ENCODE measurements around the gene ADD3.
A peak's percentile ranks its signal among the peaks of the same experiment; 100 is the strongest.
"Not testable (repeated sequence)": the region's sequence is repeated elsewhere in the genome, so short reads cannot be mapped to it uniquely, and the experiment has no call there.

The ADD3 gene

DNA sequence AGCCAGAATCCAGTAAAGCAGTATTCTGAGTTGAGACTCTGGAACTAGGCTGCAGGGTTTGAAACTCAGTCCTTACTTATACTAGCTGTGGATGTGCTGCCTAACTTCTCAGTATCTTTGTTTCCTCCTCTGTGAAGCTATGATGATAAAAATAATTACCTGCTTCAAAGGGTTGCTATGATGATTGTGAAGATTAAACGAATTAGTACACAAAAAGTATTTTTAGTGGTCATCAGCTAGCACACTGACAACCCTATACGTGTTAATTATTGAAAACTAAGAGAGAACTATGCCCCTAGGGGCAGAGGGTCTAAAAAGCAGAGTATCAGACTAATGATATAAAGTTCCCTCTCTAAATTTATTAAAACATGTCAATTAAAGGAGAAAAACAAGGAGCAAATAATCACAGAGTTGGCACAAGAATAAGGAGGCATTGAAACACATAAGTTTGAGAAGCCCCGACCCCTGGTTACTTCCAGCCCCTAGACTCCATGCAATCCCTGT is 34.4 kb upstream of the ADD3 start:
- no peak overlapping the region for H3K4me3 Mint-ChIP-seq
- H3K27me3 Mint-ChIP-seq, result no peaks in the 10 kb centered on the region
- ATAC-seq, result no peak
- no peak for DNase-seq
- peaks cover 8% of the 10 kb centered on the region for H3K4me1 Mint-ChIP-seq
- no peak overlapping the region for H3K27ac Mint-ChIP-seq
- H3K9me3 Mint-ChIP-seq, result no peaks in the 10 kb centered on the region

DNA sequence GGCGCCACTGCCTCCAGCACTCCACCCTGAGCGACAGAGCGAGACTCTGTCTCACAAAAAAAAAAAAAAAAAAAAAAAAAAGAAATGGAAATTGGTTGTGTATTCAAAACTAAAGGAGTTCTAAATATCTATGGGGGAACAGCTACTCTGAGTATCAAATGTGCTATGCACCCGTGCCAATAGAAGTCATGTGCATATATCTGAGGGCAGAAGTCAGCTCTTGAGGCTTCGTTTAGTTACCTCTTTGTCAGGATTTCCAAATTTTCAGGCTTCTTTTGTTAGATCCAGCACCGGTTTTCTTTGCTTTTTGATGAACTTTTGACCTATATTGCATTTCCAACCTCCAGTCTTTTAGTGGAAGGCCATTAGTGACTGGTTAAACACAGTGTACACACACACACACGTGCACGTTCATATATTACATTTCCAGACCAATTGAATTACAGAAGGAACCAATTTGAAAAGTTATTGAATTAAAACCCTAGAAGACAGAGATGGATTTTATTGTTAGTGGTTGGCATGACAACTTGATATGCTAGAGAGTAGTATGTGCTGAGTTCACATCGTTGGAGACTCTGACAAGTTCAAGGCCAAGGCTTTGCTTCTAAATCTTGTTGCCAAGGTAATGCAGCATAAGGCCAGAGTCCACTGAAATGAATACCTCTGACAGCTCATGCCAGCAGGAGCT is 33.1 kb upstream of the ADD3 start:
- H3K4me3 Mint-ChIP-seq, result no peak overlapping the region
- no peak for DNase-seq
- peaks cover 8% of the 10 kb centered on the region for H3K4me1 Mint-ChIP-seq
- H3K27ac Mint-ChIP-seq, result no peak overlapping the region
- H3K9me3 Mint-ChIP-seq, result no peaks in the 10 kb centered on the region
- no peaks in the 10 kb centered on the region for H3K27me3 Mint-ChIP-seq
- ATAC-seq, result no peak

- H3K9me3 Mint-ChIP-seq, result no peaks in the 10 kb centered on the region
- H3K27ac Mint-ChIP-seq, result no peak overlapping the region
- no peak overlapping the region for H3K4me3 Mint-ChIP-seq
- peaks cover 8% of the 10 kb centered on the region for H3K4me1 Mint-ChIP-seq
- no peaks in the 10 kb centered on the region for H3K27me3 Mint-ChIP-seq
- ATAC-seq (no peak), DNase-seq (no peak)
These were observed 32.3 kb upstream of the ADD3 start for GRCh38 chr10:109975244-109976190.

GRCh38 chr10:109976681-109977080 is 31.1 kb upstream of the ADD3 start:
- DNase-seq, result no peak
- no peaks in the 10 kb centered on the region for H3K27me3 Mint-ChIP-seq

DNA sequence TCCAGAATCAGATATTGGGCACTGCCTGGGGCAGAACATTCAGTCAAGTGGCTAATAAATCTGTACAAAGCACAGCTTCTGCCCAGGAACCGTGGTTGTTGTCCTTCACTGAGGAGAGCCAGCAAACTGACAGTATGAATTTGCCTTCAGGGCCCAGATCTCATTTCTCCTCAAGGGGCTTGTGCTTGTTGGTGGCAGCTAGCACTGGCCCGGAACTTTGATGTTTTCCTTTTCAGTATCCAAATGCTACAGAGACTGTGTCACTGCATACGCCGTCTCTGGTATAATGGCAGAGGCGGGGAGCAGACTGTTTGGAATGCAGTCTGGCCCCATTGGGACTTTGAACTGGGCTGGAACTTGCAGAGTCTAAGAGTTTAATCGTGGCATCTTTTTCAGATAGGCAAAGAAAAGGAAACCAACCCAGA is 30.4 kb upstream of the ADD3 start:
- no peaks in the 10 kb centered on the region for H3K27me3 Mint-ChIP-seq
- no peaks in the 10 kb centered on the region for H3K9me3 Mint-ChIP-seq
- peaks cover 8% of the 10 kb centered on the region for H3K4me1 Mint-ChIP-seq
- no peak for DNase-seq
- H3K4me3 Mint-ChIP-seq, result no peak overlapping the region
- no peak overlapping the region for H3K27ac Mint-ChIP-seq
- no peak for ATAC-seq

More at GRCh38 chr10:109976681-109977080, 31.1 kb upstream of the ADD3 start:
- Mint-ChIP-seq H3K9me3 (no peaks in the 10 kb centered on the region), H3K4me3 (no peak overlapping the region), H3K27ac (no peak overlapping the region), H3K4me1 (peaks cover 8% of the 10 kb centered on the region)
- ATAC-seq, result no peak

GRCh38 chr10:109978481-109978880 is 29.3 kb upstream of the ADD3 start:
- Mint-ChIP-seq H3K27me3 (no peaks in the 10 kb centered on the region), H3K27ac (no peak overlapping the region), H3K4me3 (no peak overlapping the region), H3K9me3 (no peaks in the 10 kb centered on the region), H3K4me1 (peaks cover 8% of the 10 kb centered on the region)
- peak; percentile 58 for ATAC-seq
- peak; percentile 56 to 60 for DNase-seq

GRCh38 chr10:109979215-109979614 is 28.6 kb upstream of the ADD3 start:
- ATAC-seq (no peak), DNase-seq (no peak)
- Mint-ChIP-seq H3K9me3 (no peaks in the 10 kb centered on the region), H3K27me3 (no peaks in the 10 kb centered on the region), H3K27ac (no peak overlapping the region), H3K4me3 (no peak overlapping the region), H3K4me1 (peaks cover 8% of the 10 kb centered on the region)

- Mint-ChIP-seq H3K27me3 (no peaks in the 10 kb centered on the region), H3K4me1 (peaks cover 6% of the 10 kb centered on the region)
- no peak for DNase-seq
These were observed 26.1 kb upstream of the ADD3 start for GRCh38 chr10:109981650-109982049.

DNA sequence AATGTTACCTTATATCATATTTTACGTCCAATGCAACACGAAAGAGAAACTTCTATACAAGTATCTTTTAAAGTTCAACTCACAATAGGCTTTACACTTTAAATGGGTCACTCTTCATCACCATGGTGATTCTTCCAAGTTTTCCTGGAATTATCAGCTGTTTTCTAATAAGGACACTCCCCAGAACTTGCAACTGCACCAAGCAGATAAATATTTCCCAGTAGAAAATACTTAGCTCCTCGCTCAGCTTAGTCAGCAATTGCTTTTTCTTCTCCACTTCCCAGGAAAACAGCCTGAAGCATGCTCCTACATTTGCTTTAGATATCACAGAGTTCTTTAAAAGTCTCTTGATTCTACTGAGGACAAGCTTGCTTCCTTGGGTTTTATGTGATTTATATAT is 25.7 kb upstream of the ADD3 start:
- Mint-ChIP-seq H3K27me3 (no peaks in the 10 kb centered on the region), H3K9me3 (peaks cover 0 to 7% of the 10 kb centered on the region in 2 donors), H3K4me1 (peaks cover 2% of the 10 kb centered on the region), H3K4me3 (no peak overlapping the region), H3K27ac (no peak overlapping the region)
- DNase-seq (no peak), ATAC-seq (no peak)

More at GRCh38 chr10:109981650-109982049, 26.1 kb upstream of the ADD3 start:
- no peak for ATAC-seq
- H3K4me3 Mint-ChIP-seq, result no peak overlapping the region
- peaks cover 0 to 7% of the 10 kb centered on the region in 2 donors for H3K9me3 Mint-ChIP-seq
- no peak overlapping the region for H3K27ac Mint-ChIP-seq

- no peak for ATAC-seq
These were observed 25.0 kb upstream of the ADD3 start for GRCh38 chr10:109982812-109983211.

GRCh38 chr10:109984013-109984412 is 23.8 kb upstream of the ADD3 start:
- Mint-ChIP-seq H3K4me3 (no peak overlapping the region), H3K27ac (peak overlapping the region in 1 of 2 donors; percentile 23), H3K9me3 (peaks cover 0 to 7% of the 10 kb centered on the region in 2 donors), H3K27me3 (no peaks in the 10 kb centered on the region), H3K4me1 (no peaks in the 10 kb centered on the region)
- no peak for ATAC-seq
- DNase-seq, result no peak

More at GRCh38 chr10:109982812-109983211, 25.0 kb upstream of the ADD3 start:
- Mint-ChIP-seq H3K4me3 (no peak overlapping the region), H3K27me3 (no peaks in the 10 kb centered on the region), H3K9me3 (peaks cover 0 to 7% of the 10 kb centered on the region in 2 donors), H3K27ac (no peak overlapping the region), H3K4me1 (no peaks in the 10 kb centered on the region)
- DNase-seq, result no peak

- H3K4me1 Mint-ChIP-seq, H3K9me3 Mint-ChIP-seq, H3K27me3 Mint-ChIP-seq, DNase-seq, H3K27ac Mint-ChIP-seq, ATAC-seq, H3K4me3 Mint-ChIP-seq: not testable (repeated sequence)
These were observed 22.0 kb upstream of the ADD3 start for GRCh38 chr10:109985768-109986167.

DNA sequence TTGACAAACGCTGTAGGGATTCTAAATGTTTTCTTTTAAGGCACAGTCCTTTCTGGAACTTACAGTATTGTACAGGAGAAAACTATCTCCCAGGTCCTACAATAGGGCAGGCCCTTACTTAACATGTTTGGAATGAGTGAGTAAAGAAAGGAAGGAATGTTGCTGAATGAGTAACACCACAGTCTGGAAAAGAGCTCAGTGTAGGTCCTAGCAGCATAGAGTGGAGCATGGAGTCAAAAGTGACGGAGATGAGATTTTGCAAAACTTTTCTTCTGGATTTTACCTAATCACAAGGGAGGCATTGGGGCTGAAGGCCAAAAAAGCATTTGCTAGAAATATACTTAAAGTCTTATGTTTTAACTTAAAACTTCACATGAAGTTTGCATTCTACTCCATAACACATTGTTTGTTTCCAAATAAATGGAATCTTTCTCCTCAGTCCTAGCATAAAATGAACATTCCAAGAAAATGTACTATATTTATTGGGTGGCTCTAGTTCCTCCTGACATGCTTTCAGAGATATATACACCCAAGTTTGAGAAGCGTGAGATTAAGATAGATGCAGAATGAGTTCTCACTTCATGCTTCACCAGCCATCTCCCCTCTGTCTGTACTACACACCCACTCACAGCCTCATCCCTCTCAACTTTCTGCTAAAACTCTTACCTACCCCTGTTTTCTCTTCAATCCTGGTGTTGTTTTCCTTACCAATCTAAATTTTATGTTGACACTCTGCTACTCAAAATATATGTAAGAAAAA is 20.2 kb upstream of the ADD3 start:
- Mint-ChIP-seq H3K9me3 (peaks cover 0 to 7% of the 10 kb centered on the region in 2 donors), H3K4me3 (no peak overlapping the region), H3K27me3 (no peaks in the 10 kb centered on the region), H3K27ac (peak overlapping the region in 1 of 2 donors; percentile 54), H3K4me1 (no peaks in the 10 kb centered on the region)
- DNase-seq (no peak), ATAC-seq (no peak)

DNA sequence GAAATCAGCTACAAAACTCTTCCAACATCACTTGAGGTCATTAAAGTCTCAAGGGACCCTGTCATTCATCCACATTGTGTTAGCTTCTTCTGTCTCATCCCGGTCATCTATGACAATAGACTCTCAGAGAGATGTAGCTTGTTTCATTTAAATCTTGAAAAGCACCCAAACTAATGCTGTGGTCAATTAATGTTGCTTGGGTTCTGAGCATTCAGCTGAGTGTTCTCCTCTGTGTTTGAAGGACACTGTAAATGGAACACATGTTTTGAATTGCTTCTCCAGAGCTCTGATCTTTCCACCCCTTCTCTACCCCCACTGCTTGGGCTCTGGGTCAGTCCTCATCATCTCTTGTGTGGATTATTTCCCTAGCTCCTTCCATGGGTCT is 19.6 kb upstream of the ADD3 start:
- H3K4me3 Mint-ChIP-seq, result no peak overlapping the region
- no peaks in the 10 kb centered on the region for H3K27me3 Mint-ChIP-seq
- no peak overlapping the region for H3K27ac Mint-ChIP-seq
- H3K4me1 Mint-ChIP-seq, result no peaks in the 10 kb centered on the region
- peaks cover 0 to 7% of the 10 kb centered on the region in 2 donors for H3K9me3 Mint-ChIP-seq
- DNase-seq (no peak), ATAC-seq (no peak)

DNA sequence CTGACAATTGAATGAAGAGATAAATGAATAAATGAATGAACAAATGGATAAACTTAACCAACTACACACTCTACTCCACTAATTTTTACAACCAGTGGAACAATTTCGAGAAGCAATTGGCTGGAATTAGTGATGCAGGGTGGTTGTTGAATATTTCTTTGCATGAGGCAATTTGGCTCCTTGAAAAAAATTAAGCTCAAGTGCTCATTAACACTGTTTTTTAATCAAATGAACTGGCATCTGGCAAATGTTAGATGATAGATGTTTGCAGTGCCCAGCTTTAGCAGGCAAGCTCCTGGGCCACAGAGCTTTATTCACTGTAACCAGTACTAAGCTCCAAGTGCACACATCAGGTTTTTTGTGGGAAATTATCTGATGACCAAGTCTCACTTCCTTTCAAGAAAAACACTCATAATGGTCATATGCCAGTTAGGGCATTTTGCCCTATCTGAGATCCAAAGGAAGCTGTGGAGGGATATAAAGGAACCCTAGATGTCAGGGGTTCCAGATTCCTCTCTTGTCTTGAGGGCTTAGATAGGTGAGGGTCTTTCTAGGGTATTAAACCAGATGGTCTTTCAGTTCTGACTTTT is 16.4 kb upstream of the ADD3 start:
- Mint-ChIP-seq H3K4me1 (peaks cover 4% of the 10 kb centered on the region), H3K27ac (no peak overlapping the region), H3K4me3 (no peak overlapping the region), H3K27me3 (no peaks in the 10 kb centered on the region), H3K9me3 (no peaks in the 10 kb centered on the region)
- DNase-seq (no peak), ATAC-seq (no peak)

All from stimulated activated naive CD8-positive, alpha-beta T cell treated with anti-CD3 and anti-CD28 coated beads, Interleukin-15, amount 100 ng/mL, for 72 hours (primary cell).